ENCODE measurements around the gene TPRG1. TPM values are rescaled to one million over a fixed set of nuclear protein-coding genes. Genes with fewer than 3 reads are reported as not detected.

Gene TPRG1
- total and polyA plus RNA-seq, 7 donors = 0.23 to 9.1 (median 3.2) TPM

GRCh38 chr3:189334064-189334920 is 162.5 kb downstream of the TPRG1 start:
- DNase-seq = no peak
- H3K4me3 ChIP-seq = no peak overlapping the region
- 38 to 70% methylated on average over 3 of the region's 3 CpGs for whole genome bisulfite sequencing, 2 donors
- no peaks in the 10 kb centered on the region for H3K27me3 ChIP-seq
- H3K4me1 ChIP-seq = no peaks in the 10 kb centered on the region
- no peaks in the 10 kb centered on the region for H3K36me3 ChIP-seq
- intact Hi-C loops (cut with DNase I) = no loop called here
- no peaks in the 10 kb centered on the region for H3K9me3 ChIP-seq
- no peak overlapping the region for H3K27ac ChIP-seq
- TF ChIP-seq EP300 (IDR thresholded peaks at IDR 0.05) = no peak
- TF ChIP-seq POLR2AphosphoS5 (IDR thresholded peaks at IDR 0.05) = no peak
- no peak for TF ChIP-seq POLR2A (IDR thresholded peaks at IDR 0.05)
- no peak for TF ChIP-seq CTCF (IDR thresholded peaks at IDR 0.05)

- H3K4me3 ChIP-seq = no peak overlapping the region
- intact Hi-C loops (cut with DNase I) = no loop called here
- no peaks in the 10 kb centered on the region for H3K36me3 ChIP-seq
- no peaks in the 10 kb centered on the region for H3K27me3 ChIP-seq
- TF ChIP-seq POLR2A (IDR thresholded peaks at IDR 0.05) = no peak
- no peak for TF ChIP-seq POLR2AphosphoS5 (IDR thresholded peaks at IDR 0.05)
- no peak for TF ChIP-seq EP300 (IDR thresholded peaks at IDR 0.05)
- TF ChIP-seq CTCF (IDR thresholded peaks at IDR 0.05) = no peak
- H3K9me3 ChIP-seq = no peaks in the 10 kb centered on the region
- no peak for DNase-seq
- no peaks in the 10 kb centered on the region for H3K4me1 ChIP-seq
- H3K27ac ChIP-seq = no peak overlapping the region
Observed at GRCh38 chr3:189337673-189338091, 165.9 kb downstream of the TPRG1 start.

- H3K27me3 ChIP-seq = no peaks in the 10 kb centered on the region
- H3K4me1 ChIP-seq = no peaks in the 10 kb centered on the region
- no peak for DNase-seq
- no peak overlapping the region for H3K4me3 ChIP-seq
- no peak overlapping the region for H3K27ac ChIP-seq
- intact Hi-C loops (cut with DNase I) = no loop called here
- H3K36me3 ChIP-seq = no peaks in the 10 kb centered on the region
- no peak for TF ChIP-seq POLR2AphosphoS5 (IDR thresholded peaks at IDR 0.05)
- no peak for TF ChIP-seq EP300 (IDR thresholded peaks at IDR 0.05)
- TF ChIP-seq CTCF (IDR thresholded peaks at IDR 0.05) = no peak
- TF ChIP-seq POLR2A (IDR thresholded peaks at IDR 0.05) = no peak
- no peaks in the 10 kb centered on the region for H3K9me3 ChIP-seq
- WGBS, 2 donors = 96 to 97% methylated on average over 4 of the region's 4 CpGs
Observed at GRCh38 chr3:189338366-189338765, 166.6 kb downstream of the TPRG1 start.

GRCh38 chr3:189339996-189340395 is 168.2 kb downstream of the TPRG1 start:
- no peaks in the 10 kb centered on the region for H3K9me3 ChIP-seq
- no peak for DNase-seq
- intact Hi-C loops (cut with DNase I) = no loop called here
- H3K36me3 ChIP-seq = no peaks in the 10 kb centered on the region
- 96 to 97% methylated on average over 5 of the region's 5 CpGs for WGBS, 2 donors
- no peaks in the 10 kb centered on the region for H3K27me3 ChIP-seq
- no peaks in the 10 kb centered on the region for H3K4me1 ChIP-seq
- H3K27ac ChIP-seq = no peak overlapping the region
- TF ChIP-seq POLR2AphosphoS5 (IDR thresholded peaks at IDR 0.05) (no peak), CTCF (IDR thresholded peaks at IDR 0.05) (no peak), POLR2A (IDR thresholded peaks at IDR 0.05) (no peak), EP300 (IDR thresholded peaks at IDR 0.05) (no peak)
- H3K4me3 ChIP-seq = no peak overlapping the region
